Fibroblast of pulmonary artery (primary cell): ENCODE measurements around the gene EEF1AKMT3.

Experiments used
- DNase-seq: peaks from one replicate; pipeline ENCODE4 v3.0.0-alpha.2; 2010; ENCODE audit warnings: low read depth
- H3K4me3 ChIP-seq: replicated peaks from 2 replicates; pipeline ENCODE4 v1.5.1; 2011; ENCODE audit warnings: low read depth, mild to moderate bottlenecking, control low read depth, low read length, moderate library complexity
- TF ChIP-seq, protein P1 (sequence below): IDR thresholded peaks from 2 replicates; pipeline ENCODE4 v1.5.1; 2011; ENCODE audit warnings: mild to moderate bottlenecking, control low read depth, low read length, inconsistent platforms; ENCODE audit errors: missing control alignments

The EEF1AKMT3 gene

GRCh38 chr12:57781801-57782200 lies 9.4 kb downstream of the EEF1AKMT3 start:
- DNase-seq = no peak
- TF ChIP-seq, protein P1, sequence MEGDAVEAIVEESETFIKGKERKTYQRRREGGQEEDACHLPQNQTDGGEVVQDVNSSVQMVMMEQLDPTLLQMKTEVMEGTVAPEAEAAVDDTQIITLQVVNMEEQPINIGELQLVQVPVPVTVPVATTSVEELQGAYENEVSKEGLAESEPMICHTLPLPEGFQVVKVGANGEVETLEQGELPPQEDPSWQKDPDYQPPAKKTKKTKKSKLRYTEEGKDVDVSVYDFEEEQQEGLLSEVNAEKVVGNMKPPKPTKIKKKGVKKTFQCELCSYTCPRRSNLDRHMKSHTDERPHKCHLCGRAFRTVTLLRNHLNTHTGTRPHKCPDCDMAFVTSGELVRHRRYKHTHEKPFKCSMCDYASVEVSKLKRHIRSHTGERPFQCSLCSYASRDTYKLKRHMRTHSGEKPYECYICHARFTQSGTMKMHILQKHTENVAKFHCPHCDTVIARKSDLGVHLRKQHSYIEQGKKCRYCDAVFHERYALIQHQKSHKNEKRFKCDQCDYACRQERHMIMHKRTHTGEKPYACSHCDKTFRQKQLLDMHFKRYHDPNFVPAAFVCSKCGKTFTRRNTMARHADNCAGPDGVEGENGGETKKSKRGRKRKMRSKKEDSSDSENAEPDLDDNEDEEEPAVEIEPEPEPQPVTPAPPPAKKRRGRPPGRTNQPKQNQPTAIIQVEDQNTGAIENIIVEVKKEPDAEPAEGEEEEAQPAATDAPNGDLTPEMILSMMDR = no peak
- no peak overlapping the region for H3K4me3 ChIP-seq

DNA sequence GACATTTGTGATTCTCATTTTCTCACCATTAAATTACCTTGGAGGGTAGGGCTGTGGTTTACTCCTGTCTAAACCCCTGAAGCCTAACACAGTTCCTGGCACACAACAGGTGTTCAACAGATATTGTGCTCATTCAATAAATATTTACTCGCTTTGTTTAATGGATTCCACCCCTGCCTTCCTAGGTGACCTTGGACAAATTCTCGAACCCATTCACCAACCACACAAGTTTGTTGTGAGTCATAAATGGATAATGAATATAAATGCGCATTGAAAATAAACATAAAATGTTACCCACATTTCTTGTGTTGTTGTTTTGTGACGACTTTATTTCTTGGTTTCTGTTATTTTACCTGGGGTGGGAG lies 9.8 kb downstream of the EEF1AKMT3 start:
- DNase-seq = no peak
- TF ChIP-seq, protein P1 = no peak
- peak overlapping the region; percentile 99 for H3K4me3 ChIP-seq

GRCh38 chr12:57782608-57783465 lies 10.4 kb downstream of the EEF1AKMT3 start, which contains the start of gene TSFM:
TSFM (plus strand) TSS chr12:57782787; CDS start chr12:57782802, 15 bp downstream.
- DNase-seq = peak; percentile 96
- peak within 1 kb of the TSS; percentile 99 for H3K4me3 ChIP-seq
- TF ChIP-seq, protein P1 = peak; percentile 85

DNA sequence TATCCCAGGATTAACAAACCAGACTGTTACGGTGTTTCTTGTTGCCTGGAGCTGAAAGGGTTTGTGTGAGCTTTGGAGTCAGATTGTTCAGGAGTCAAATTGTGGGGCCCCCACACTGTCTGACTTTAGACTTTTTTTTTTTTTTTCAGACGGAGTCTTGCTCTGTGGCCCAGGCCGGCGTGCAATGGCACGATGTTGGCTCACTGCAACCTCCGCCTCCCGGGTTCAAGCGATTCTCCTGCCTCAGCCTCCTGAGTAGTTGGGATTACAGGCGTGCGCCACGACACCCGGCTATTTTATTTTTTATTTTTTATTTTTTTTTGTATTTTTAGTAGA lies 11.0 kb downstream of the EEF1AKMT3 start:
- no peak for DNase-seq
- TF ChIP-seq, protein P1 = no peak
- peak overlapping the region; percentile 99 for H3K4me3 ChIP-seq

DNA sequence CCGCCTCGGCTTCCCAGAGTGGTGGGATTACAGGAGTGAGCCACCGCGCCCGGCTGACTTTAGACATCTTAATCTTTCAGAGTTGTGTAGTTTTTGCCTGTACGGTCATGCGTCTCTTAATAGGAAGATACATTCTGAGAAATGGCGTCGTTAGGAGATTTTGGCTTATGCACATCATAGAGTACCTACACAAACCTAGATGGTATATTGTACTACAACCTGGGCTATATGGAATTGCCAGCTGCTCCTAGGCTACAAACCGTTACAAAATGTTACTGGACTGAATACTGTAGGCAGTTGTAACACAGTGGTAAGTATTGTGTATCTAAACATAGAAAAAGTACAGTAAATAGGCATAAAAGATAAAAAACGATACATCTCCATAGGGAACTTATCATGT lies 11.4 kb downstream of the EEF1AKMT3 start:
- no peak overlapping the region for H3K4me3 ChIP-seq

GRCh38 chr12:57793920-57794319 lies 21.5 kb downstream of the EEF1AKMT3 start:
- DNase-seq = peak; percentile 81
- TF ChIP-seq, protein P1 = no peak
- no peak overlapping the region for H3K4me3 ChIP-seq

More for the DNA sequence above, 11.4 kb downstream of the EEF1AKMT3 start:
- TF ChIP-seq, protein P1 = no peak
- no peak for DNase-seq

DNA sequence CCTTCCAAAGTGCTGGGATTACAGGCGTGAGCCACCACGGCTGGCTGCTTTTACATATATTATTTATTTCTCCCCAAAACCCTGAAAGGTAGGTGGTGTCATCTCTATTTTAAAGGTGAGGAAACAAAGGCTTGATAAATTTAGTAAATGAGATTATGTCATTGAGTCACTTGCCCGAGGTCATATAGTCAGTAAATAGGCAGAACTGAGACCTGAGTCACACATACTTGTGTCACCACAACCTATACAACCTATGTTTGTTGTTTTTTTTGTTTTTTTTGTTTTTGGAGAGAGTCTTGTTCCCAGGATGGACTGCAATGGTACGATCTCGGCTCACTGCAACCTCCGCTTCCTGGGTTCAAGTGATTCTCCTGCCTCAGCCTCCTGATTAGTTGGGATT lies 22.9 kb downstream of the EEF1AKMT3 start:
- no peak overlapping the region for H3K4me3 ChIP-seq
- TF ChIP-seq, protein P1 = no peak
- DNase-seq = no peak
